ENCODE data around the gene FAM20C. TPM values are rescaled to one million over a fixed set of nuclear protein-coding genes. Genes with fewer than 3 reads are reported as not detected.

Gene FAM20C
- total RNA-seq, 1 donor from 2014 or later, result 37.3 TPM

GRCh38 chr7:207418-208129 lies 15.2 kb downstream of the FAM20C start:
- DNase-seq (ENCODE audit: low read depth), result no peak

- no peak for DNase-seq (ENCODE audit: low read depth)
These were observed 15.8 kb downstream of the FAM20C start for GRCh38 chr7:208130-208673.

GRCh38 chr7:208816-209215 lies 16.4 kb downstream of the FAM20C start:
- DNase-seq (ENCODE audit: low read depth), result no peak

- no peak for DNase-seq (ENCODE audit: low read depth)
These were observed 17.0 kb downstream of the FAM20C start for GRCh38 chr7:209416-209815.

GRCh38 chr7:209906-210305 lies 17.5 kb downstream of the FAM20C start:
- DNase-seq (ENCODE audit: low read depth), result no peak

- no peak for DNase-seq (ENCODE audit: low read depth)
These were observed 18.1 kb downstream of the FAM20C start for GRCh38 chr7:210401-210925.

GRCh38 chr7:211033-211714 lies 18.8 kb downstream of the FAM20C start:
- no peak for DNase-seq (ENCODE audit: low read depth)

- no peak for DNase-seq (ENCODE audit: low read depth)
These were observed 19.3 kb downstream of the FAM20C start for GRCh38 chr7:211715-212058.

GRCh38 chr7:212754-213153 lies 20.4 kb downstream of the FAM20C start:
- DNase-seq (ENCODE audit: low read depth), result no peak

GRCh38 chr7:213324-213993 lies 21.1 kb downstream of the FAM20C start:
- DNase-seq (ENCODE audit: low read depth), result no peak

GRCh38 chr7:214410-215212 lies 22.2 kb downstream of the FAM20C start:
- peak; percentile 67 for DNase-seq (ENCODE audit: low read depth)

GRCh38 chr7:216360-217300 lies 24.3 kb downstream of the FAM20C start:
- peak; percentile 49 for DNase-seq (ENCODE audit: low read depth)

- DNase-seq (ENCODE audit: low read depth), result no peak
These were observed 25.4 kb downstream of the FAM20C start for GRCh38 chr7:217781-218180.

- no peak for DNase-seq (ENCODE audit: low read depth)
These were observed 25.9 kb downstream of the FAM20C start for GRCh38 chr7:218316-218715.

- DNase-seq (ENCODE audit: low read depth), result no peak
These were observed 26.7 kb downstream of the FAM20C start for GRCh38 chr7:218896-219580.

- no peak for DNase-seq (ENCODE audit: low read depth)
These were observed 27.3 kb downstream of the FAM20C start for GRCh38 chr7:219581-220150.

GRCh38 chr7:220151-220841 lies 27.9 kb downstream of the FAM20C start:
- no peak for DNase-seq (ENCODE audit: low read depth)

GRCh38 chr7:221978-222715 lies 29.8 kb downstream of the FAM20C start:
- DNase-seq (ENCODE audit: low read depth), result no peak

All from myocyte (in vitro differentiated cells).